Measurements from ENCODE around the gene SKAP1. TPM values are rescaled to one million over a fixed set of nuclear protein-coding genes. Genes with fewer than 3 reads are reported as not detected.

Gene SKAP1
- total and polyA plus RNA-seq, 2 experiments from 2014 or later, result 0.27 TPM; not detected in 1

DNA sequence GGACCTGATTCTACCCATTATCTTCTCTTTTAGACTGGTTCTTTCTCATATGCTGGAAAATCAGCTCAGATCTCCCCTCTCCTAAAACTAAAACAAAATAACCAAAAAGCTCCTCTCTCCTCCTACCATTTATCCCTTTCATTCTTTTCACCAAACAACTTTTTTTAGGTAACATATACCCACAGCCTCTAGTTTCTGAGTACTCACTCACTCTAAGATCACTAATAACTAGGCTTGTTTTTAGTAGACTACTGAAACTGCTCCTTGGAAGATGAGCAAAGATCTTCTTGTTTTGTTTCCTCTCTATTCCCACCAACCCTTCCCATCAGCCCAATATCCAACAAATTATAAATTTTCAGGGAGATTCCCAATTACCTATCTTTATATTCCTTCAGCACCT lies 129.0 kb downstream of the SKAP1 start:
- TF ChIP-seq CTCF (conservative IDR thresholded peaks at IDR 0.05; ENCODE audit: low read depth in 2 of 2) (no peak), REST (IDR thresholded peaks at IDR 0.05; ENCODE audit: unreplicated experiment) (no peak), NANOG (IDR thresholded peaks at IDR 0.05; ENCODE audit: borderline replicate concordance) (no peak), CREB1 (CRISPR knock-in tag; IDR thresholded peaks at IDR 0.05; ENCODE audit: low read depth) (no peak), ZNF331 (CRISPR knock-in tag; IDR thresholded peaks at IDR 0.05; ENCODE audit: low read depth) (no peak), ZNF114 (CRISPR knock-in tag; IDR thresholded peaks at IDR 0.05) (no peak), EZH2 (IDR thresholded peaks at IDR 0.05; ENCODE audit: low read depth, unreplicated experiment) (no peak), EZH2phosphoT487 (IDR thresholded peaks at IDR 0.05; ENCODE audit: unreplicated experiment) (no peak), STAT1 (IDR thresholded peaks at IDR 0.05; ENCODE audit: unreplicated experiment) (no peak), POLR2AphosphoS5 (IDR thresholded peaks at IDR 0.05; ENCODE audit: low read depth) (no peak), JUNB (IDR thresholded peaks at IDR 0.05; ENCODE audit: unreplicated experiment) (no peak), ETS1 (IDR thresholded peaks at IDR 0.05) (no peak)
- TF ChIP-seq, protein P1, sequence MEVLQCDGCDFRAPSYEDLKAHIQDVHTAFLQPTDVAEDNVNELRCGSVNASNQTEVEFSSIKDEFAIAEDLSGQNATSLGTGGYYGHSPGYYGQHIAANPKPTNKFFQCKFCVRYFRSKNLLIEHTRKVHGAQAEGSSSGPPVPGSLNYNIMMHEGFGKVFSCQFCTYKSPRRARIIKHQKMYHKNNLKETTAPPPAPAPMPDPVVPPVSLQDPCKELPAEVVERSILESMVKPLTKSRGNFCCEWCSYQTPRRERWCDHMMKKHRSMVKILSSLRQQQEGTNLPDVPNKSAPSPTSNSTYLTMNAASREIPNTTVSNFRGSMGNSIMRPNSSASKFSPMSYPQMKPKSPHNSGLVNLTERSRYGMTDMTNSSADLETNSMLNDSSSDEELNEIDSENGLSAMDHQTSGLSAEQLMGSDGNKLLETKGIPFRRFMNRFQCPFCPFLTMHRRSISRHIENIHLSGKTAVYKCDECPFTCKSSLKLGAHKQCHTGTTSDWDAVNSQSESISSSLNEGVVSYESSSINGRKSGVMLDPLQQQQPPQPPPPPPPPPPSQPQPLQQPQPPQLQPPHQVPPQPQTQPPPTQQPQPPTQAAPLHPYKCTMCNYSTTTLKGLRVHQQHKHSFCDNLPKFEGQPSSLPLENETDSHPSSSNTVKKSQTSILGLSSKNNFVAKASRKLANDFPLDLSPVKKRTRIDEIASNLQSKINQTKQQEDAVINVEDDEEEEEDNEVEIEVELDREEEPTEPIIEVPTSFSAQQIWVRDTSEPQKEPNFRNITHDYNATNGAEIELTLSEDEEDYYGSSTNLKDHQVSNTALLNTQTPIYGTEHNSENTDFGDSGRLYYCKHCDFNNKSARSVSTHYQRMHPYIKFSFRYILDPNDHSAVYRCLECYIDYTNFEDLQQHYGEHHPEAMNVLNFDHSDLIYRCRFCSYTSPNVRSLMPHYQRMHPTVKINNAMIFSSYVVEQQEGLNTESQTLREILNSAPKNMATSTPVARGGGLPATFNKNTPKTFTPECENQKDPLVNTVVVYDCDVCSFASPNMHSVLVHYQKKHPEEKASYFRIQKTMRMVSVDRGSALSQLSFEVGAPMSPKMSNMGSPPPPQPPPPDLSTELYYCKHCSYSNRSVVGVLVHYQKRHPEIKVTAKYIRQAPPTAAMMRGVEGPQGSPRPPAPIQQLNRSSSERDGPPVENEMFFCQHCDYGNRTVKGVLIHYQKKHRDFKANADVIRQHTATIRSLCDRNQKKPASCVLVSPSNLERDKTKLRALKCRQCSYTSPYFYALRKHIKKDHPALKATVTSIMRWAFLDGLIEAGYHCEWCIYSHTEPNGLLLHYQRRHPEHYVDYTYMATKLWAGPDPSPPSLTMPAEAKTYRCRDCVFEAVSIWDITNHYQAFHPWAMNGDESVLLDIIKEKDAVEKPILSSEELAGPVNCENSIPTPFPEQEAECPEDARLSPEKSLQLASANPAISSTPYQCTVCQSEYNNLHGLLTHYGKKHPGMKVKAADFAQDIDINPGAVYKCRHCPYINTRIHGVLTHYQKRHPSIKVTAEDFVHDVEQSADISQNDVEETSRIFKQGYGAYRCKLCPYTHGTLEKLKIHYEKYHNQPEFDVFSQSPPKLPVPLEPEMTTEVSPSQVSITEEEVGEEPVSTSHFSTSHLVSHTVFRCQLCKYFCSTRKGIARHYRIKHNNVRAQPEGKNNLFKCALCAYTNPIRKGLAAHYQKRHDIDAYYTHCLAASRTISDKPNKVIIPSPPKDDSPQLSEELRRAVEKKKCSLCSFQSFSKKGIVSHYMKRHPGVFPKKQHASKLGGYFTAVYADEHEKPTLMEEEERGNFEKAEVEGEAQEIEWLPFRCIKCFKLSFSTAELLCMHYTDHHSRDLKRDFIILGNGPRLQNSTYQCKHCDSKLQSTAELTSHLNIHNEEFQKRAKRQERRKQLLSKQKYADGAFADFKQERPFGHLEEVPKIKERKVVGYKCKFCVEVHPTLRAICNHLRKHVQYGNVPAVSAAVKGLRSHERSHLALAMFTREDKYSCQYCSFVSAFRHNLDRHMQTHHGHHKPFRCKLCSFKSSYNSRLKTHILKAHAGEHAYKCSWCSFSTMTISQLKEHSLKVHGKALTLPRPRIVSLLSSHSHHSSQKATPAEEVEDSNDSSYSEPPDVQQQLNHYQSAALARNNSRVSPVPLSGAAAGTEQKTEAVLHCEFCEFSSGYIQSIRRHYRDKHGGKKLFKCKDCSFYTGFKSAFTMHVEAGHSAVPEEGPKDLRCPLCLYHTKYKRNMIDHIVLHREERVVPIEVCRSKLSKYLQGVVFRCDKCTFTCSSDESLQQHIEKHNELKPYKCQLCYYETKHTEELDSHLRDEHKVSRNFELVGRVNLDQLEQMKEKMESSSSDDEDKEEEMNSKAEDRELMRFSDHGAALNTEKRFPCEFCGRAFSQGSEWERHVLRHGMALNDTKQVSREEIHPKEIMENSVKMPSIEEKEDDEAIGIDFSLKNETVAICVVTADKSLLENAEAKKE (CRISPR knock-in tag; IDR thresholded peaks at IDR 0.05), result no peak
- Histone ChIP-seq H3K4me1 (ENCODE audit: insufficient read depth) (peaks cover 6% of the 10 kb centered on the region; the same call in 1 of the 2 replicates), H3K27me3 (ENCODE audit: insufficient read depth) (no peaks in the 10 kb centered on the region), H3K4me2 (no peak overlapping the region), H3K36me3 (ENCODE audit: insufficient read depth) (no peaks in the 10 kb centered on the region), H3K79me2 (replicated peaks; ENCODE audit: insufficient read depth) (no peaks in the 10 kb centered on the region), H3K4me3 (no peak overlapping the region), H3K9me2 (ENCODE audit: insufficient read depth) (no peaks in the 10 kb centered on the region), H3K27ac (ENCODE audit: low read depth) (no peak overlapping the region), H3F3A (replicated peaks; ENCODE audit: low read depth) (no peaks in the 10 kb centered on the region), H2AFZ (no peak overlapping the region), H4K20me1 (replicated peaks; ENCODE audit: insufficient read depth) (no peaks in the 10 kb centered on the region)
- no peaks in the 10 kb centered on the region for H3K36me3 Mint-ChIP-seq (ENCODE audit: low read depth)
- H3K27ac Mint-ChIP-seq, result no peak overlapping the region
- ATAC-seq, result no peak
- no peak overlapping the region for H3K4me3 Mint-ChIP-seq
- no peak for DNase-seq (ENCODE audit: low spot score)
- H3K27me3 Mint-ChIP-seq (ENCODE audit: insufficient read depth, low read depth, poor library complexity), result no peaks in the 10 kb centered on the region
- H3K9me3 Mint-ChIP-seq, result no peaks in the 10 kb centered on the region
- H3K4me1 Mint-ChIP-seq, result peaks cover 5% of the 10 kb centered on the region; the same call in 2 of the 3 replicates

All from GM23338 (cell line).